Mesenchymal stem cell (in vitro differentiated cells and primary cell): ENCODE results near the gene FAM180A.

Experiments
- DNase-seq: peaks from one replicate; pipeline ENCODE4 v3.0.0-alpha.2; 2013
- H2AFZ ChIP-seq: one replicate; pipeline ENCODE4 v1.6.1; 2013; ENCODE audit warnings: low read depth, mild to moderate bottlenecking, control low read depth, inconsistent platforms, low read length, moderate library complexity
- H2AK5ac ChIP-seq: 2 replicates; pipeline ENCODE4 v1.6.1; 2013; ENCODE audit warnings: low read length, moderate library complexity, mild to moderate bottlenecking, inconsistent platforms; ENCODE audit not compliant: severe bottlenecking
- H2BK120ac ChIP-seq: one replicate; pipeline ENCODE4 v1.6.1; 2013; ENCODE audit warnings: low read depth, mild to moderate bottlenecking, inconsistent platforms, low read length, moderate library complexity
- H2BK12ac ChIP-seq, 2 experiments: one replicate each; pipeline ENCODE4 v1.6.1; 2013; ENCODE audit warnings: inconsistent platforms in 2 of 2, low read length in 2 of 2, mild to moderate bottlenecking in 2 of 2, moderate library complexity in 2 of 2, control low read depth in 1 of 2
- H2BK15ac ChIP-seq: one replicate; pipeline ENCODE4 v1.6.1; 2013; ENCODE audit warnings: mild to moderate bottlenecking, low read depth, inconsistent platforms; ENCODE audit not compliant: poor library complexity, severe bottlenecking
- H2BK5ac ChIP-seq: 2 replicates; pipeline ENCODE4 v1.6.1; 2013; ENCODE audit warnings: low read depth, mild to moderate bottlenecking, low read length, control low read depth, inconsistent platforms; ENCODE audit not compliant: poor library complexity, severe bottlenecking
- H3K14ac ChIP-seq, 2 experiments: one replicate each; pipeline ENCODE4 v1.6.1; 2013; ENCODE audit warnings: inconsistent platforms in 2 of 2, low read length in 2 of 2, control low read depth in 1 of 2, mild to moderate bottlenecking in 1 of 2, moderate library complexity in 1 of 2
- H3K18ac ChIP-seq, 2 experiments: one replicate each; pipeline ENCODE4 v1.6.1; 2013; ENCODE audit warnings: inconsistent platforms in 2 of 2, low read length in 2 of 2, control low read depth in 1 of 2, low read depth in 1 of 2, mild to moderate bottlenecking in 1 of 2
- H3K23ac ChIP-seq, 2 experiments: one replicate each; pipeline ENCODE4 v1.6.1; 2013; ENCODE audit warnings: inconsistent platforms in 2 of 2, low read length in 2 of 2, mild to moderate bottlenecking in 2 of 2, moderate library complexity in 2 of 2, control low read depth in 1 of 2
- H3K27ac ChIP-seq: 2 replicates; pipeline ENCODE4 v1.5.1; 2013; ENCODE audit warnings: mild to moderate bottlenecking, moderate library complexity, low read length, control low read depth, inconsistent platforms; ENCODE audit not compliant: poor library complexity, severe bottlenecking
- H3K27me3 ChIP-seq, 2 experiments: 2 replicates each; pipeline versions ENCODE4 v1.6.1 to v1.7.0; 2013; ENCODE audit warnings: low read length in 2 of 2, mild to moderate bottlenecking in 2 of 2, moderate library complexity in 2 of 2, control low read depth in 1 of 2, inconsistent platforms in 1 of 2; ENCODE audit not compliant: control insufficient read depth in 1 of 2, insufficient read depth in 1 of 2
- H3K36me3 ChIP-seq, 2 experiments: 2 replicates each; pipeline versions ENCODE4 v1.6.1 to v1.7.0; 2013; ENCODE audit warnings: low read length in 2 of 2, control low read depth in 1 of 2, inconsistent platforms in 1 of 2, low read depth in 1 of 2, mild to moderate bottlenecking in 1 of 2; ENCODE audit not compliant: insufficient read depth in 2 of 2, control insufficient read depth in 1 of 2
- H3K4ac ChIP-seq, 2 experiments: one replicate each; pipeline ENCODE4 v1.6.1; 2013; ENCODE audit warnings: inconsistent platforms in 2 of 2, low read length in 2 of 2, mild to moderate bottlenecking in 2 of 2, moderate library complexity in 2 of 2, control low read depth in 1 of 2, low read depth in 1 of 2
- H3K4me1 ChIP-seq: 2 replicates; pipeline ENCODE4 v1.6.1; 2013; ENCODE audit warnings: low read depth, low read length, control low read depth; ENCODE audit not compliant: control insufficient read depth, insufficient read depth
- H3K4me2 ChIP-seq: 2 replicates; pipeline ENCODE4 v1.6.1; 2013; ENCODE audit warnings: low read length, mild to moderate bottlenecking, inconsistent platforms; ENCODE audit not compliant: poor library complexity, severe bottlenecking
- H3K4me3 ChIP-seq, 2 experiments: 2 replicates each; pipeline versions ENCODE4 v1.5.1 to v1.7.0; 2013; ENCODE audit warnings: low read length in 2 of 2, mild to moderate bottlenecking in 2 of 2, control low read depth in 1 of 2, low read depth in 1 of 2; ENCODE audit not compliant: insufficient read depth in 1 of 2
- H3K79me1 ChIP-seq: replicated peaks from 2 replicates; pipeline ENCODE4 v1.6.1; 2013; ENCODE audit warnings: mild to moderate bottlenecking, control low read depth, low read length, inconsistent platforms; ENCODE audit not compliant: poor library complexity, severe bottlenecking
- H3K9ac ChIP-seq: 2 replicates; pipeline ENCODE4 v1.7.0; 2013; ENCODE audit warnings: mild to moderate bottlenecking, low read length, moderate library complexity
- H3K9me3 ChIP-seq: 2 replicates; pipeline ENCODE4 v1.7.0; 2013; ENCODE audit warnings: mild to moderate bottlenecking, low read length; ENCODE audit not compliant: control insufficient read depth
- H4K8ac ChIP-seq: one replicate; pipeline ENCODE4 v1.6.1; 2013; ENCODE audit warnings: inconsistent platforms, mild to moderate bottlenecking, low read length, moderate library complexity
- H4K91ac ChIP-seq: one replicate; pipeline ENCODE4 v1.6.1; 2013; ENCODE audit warnings: mild to moderate bottlenecking, low read length, inconsistent platforms
- WGBS: methylation state at CpG from one replicate; pipeline ENCODE4 v1.1.7; 2013; ENCODE audit warnings: mixed read lengths; 5-methylcytosine and 5-hydroxymethylcytosine counted together

Gene FAM180A

GRCh38 chr7:135745703-135746312, 2.8 kb downstream of the FAM180A start:
- H3K4me2 ChIP-seq = no peak overlapping the region
- H3K18ac ChIP-seq = no peak overlapping the region
- no peak overlapping the region for H3K27ac ChIP-seq
- no peaks in the 10 kb centered on the region for H3K9me3 ChIP-seq
- peak overlapping the region in 1 of 2 experiments; percentile 89 for H3K4me3 ChIP-seq
- H2AFZ ChIP-seq = no peak overlapping the region
- no peak overlapping the region for H2BK120ac ChIP-seq
- no peak overlapping the region for H2BK5ac ChIP-seq
- H3K9ac ChIP-seq = peak overlapping the region; percentile 86
- H4K91ac ChIP-seq = no peak overlapping the region
- no peak overlapping the region for H2AK5ac ChIP-seq
- 77% methylated on average over 7 of the region's 9 CpGs for WGBS
- H4K8ac ChIP-seq = no peak overlapping the region
- no peak overlapping the region for H3K4ac ChIP-seq
- no peak overlapping the region for H3K23ac ChIP-seq
- H3K14ac ChIP-seq = no peak overlapping the region
- peaks cover 0 to 26% of the 10 kb centered on the region in 2 experiments for H3K27me3 ChIP-seq
- peaks cover 0 to 34% of the 10 kb centered on the region in 2 experiments for H3K36me3 ChIP-seq
- H2BK12ac ChIP-seq = no peak overlapping the region
- DNase-seq = peak; percentile 42
- no peaks in the 10 kb centered on the region for H3K4me1 ChIP-seq
- H2BK15ac ChIP-seq = no peak overlapping the region
- H3K79me1 ChIP-seq = no peaks in the 10 kb centered on the region

DNA sequence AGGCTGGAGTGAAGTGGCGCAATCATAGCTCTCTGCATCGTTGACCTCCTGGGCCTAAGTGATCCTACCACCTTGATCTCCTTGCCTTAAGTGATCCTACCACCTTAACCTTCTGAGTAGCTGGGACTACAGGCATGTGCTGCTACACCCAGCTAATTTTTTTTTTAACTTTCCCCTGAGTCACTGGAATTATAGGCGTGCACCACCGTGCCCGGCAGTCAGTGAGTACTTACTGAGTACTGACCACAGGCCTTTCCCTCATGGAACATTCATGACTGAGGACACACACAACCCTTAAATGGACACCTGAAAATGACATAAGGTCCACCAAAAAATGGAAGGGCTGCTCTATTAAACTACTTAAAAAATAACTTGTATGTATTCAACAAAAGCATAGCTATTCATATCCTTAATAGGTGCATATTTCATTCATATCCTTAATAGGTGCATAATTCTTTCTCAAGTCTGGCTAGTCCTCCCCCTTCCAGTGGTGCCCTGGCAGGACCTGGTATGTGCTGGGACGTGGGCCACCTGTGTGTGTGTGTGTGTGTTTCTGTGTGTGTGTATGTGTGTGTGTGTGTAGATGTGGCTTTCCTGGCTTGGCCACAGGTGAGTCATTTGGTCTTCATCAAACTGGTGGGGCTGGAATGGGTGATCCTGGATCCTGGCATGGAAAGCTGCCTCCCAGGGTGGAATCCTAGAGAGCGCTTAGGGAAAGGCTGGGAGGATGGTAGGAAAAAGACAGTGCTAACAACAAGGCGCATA, 3.5 kb downstream of the FAM180A start:
- no peak for DNase-seq
- Histone ChIP-seq H2BK5ac (no peak overlapping the region), H3K36me3 (peaks cover 0 to 41% of the 10 kb centered on the region in 2 experiments), H2BK120ac (no peak overlapping the region), H3K4me1 (no peaks in the 10 kb centered on the region), H2AFZ (no peak overlapping the region), H3K4me3 (peak overlapping the region in 1 of 2 experiments; percentile 89), H3K27me3 (peaks cover 0 to 26% of the 10 kb centered on the region in 2 experiments), H3K27ac (no peak overlapping the region), H3K9ac (peak overlapping the region; percentile 86), H3K9me3 (no peaks in the 10 kb centered on the region), H2BK15ac (no peak overlapping the region), H4K91ac (no peak overlapping the region), H3K79me1 (no peaks in the 10 kb centered on the region), H2BK12ac (no peak overlapping the region), H3K14ac (no peak overlapping the region), H2AK5ac (no peak overlapping the region), H3K4ac (no peak overlapping the region), H3K18ac (no peak overlapping the region), H3K4me2 (no peak overlapping the region), H3K23ac (no peak overlapping the region), H4K8ac (no peak overlapping the region)
- 87% methylated on average over 8 of the region's 8 CpGs for WGBS

DNA sequence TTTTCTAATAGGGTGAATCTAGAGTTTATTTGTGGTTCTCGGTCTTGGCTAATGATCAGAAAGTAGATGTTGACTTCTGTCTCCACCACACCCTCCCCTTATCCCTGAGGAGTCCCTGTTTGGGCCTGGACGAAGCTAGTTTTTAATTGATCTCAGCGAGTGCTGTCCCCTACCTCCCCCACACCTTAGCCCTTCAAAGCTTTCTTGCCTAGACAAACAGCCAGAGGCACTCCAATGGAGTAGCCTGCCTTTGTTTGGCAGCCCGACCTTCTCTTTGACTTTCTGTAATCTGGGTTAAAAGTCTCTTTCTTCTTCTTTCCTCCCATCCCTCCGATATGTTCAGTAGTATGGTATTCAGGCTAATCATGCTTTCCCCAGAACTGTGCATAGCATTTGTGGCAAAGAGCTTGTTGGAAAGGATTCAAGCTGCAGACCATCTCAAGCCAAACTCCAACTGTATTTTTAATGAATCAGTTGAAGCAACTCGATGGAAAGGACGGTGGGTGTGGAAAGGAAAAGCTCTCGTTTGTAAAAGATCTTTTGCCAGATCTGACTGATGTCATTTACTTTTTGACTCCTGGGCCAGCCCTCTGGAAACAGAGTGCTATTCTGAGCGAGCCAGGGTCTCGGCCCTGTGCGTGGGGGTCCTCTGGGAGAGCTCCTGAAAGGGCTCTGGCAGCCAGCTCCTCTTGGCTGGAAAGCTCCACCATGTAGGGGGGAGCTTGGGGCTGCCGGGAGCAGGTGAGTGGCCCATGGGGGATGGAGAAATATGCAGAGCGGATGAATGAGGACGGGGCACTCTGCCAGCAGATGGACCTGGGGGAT, 4.5 kb downstream of the FAM180A start:
- H2BK5ac ChIP-seq = no peak overlapping the region

GRCh38 chr7:135742371-135742770, 6.2 kb downstream of the FAM180A start:
- H2BK5ac ChIP-seq = no peak overlapping the region
- WGBS = 88% methylated on average over 4 of the region's 4 CpGs
- H2BK15ac ChIP-seq = no peak overlapping the region
- H3K23ac ChIP-seq = no peak overlapping the region
- no peak overlapping the region for H2BK120ac ChIP-seq
- H3K36me3 ChIP-seq = peaks cover 0 to 61% of the 10 kb centered on the region in 2 experiments
- H3K4ac ChIP-seq = no peak overlapping the region
- H2AFZ ChIP-seq = no peak overlapping the region
- no peaks in the 10 kb centered on the region for H3K4me1 ChIP-seq
- H3K18ac ChIP-seq = no peak overlapping the region
- peak overlapping the region; percentile 56 for H3K9ac ChIP-seq
- no peak overlapping the region for H3K14ac ChIP-seq
- peaks cover 0 to 24% of the 10 kb centered on the region in 2 experiments for H3K27me3 ChIP-seq
- no peak overlapping the region for H4K91ac ChIP-seq
- no peak for DNase-seq
- H2BK12ac ChIP-seq = no peak overlapping the region
- no peaks in the 10 kb centered on the region for H3K79me1 ChIP-seq
- H3K4me3 ChIP-seq = peak overlapping the region in 1 of 2 experiments; percentile 48
- H3K27ac ChIP-seq = no peak overlapping the region
- no peak overlapping the region for H4K8ac ChIP-seq
- H2AK5ac ChIP-seq = no peak overlapping the region
- no peaks in the 10 kb centered on the region for H3K9me3 ChIP-seq
- H3K4me2 ChIP-seq = no peak overlapping the region

More for the DNA sequence above, 4.5 kb downstream of the FAM180A start:
- Histone ChIP-seq H3K4ac (no peak overlapping the region), H3K18ac (no peak overlapping the region), H2BK12ac (no peak overlapping the region), H3K36me3 (peaks cover 0 to 47% of the 10 kb centered on the region in 2 experiments), H3K27me3 (peaks cover 0 to 31% of the 10 kb centered on the region in 2 experiments), H4K8ac (no peak overlapping the region), H3K9ac (peak overlapping the region; percentile 86), H3K4me2 (no peak overlapping the region), H2AK5ac (no peak overlapping the region), H3K4me3 (peak overlapping the region in 1 of 2 experiments; percentile 89), H2BK15ac (no peak overlapping the region), H3K27ac (no peak overlapping the region), H3K9me3 (no peaks in the 10 kb centered on the region), H3K23ac (no peak overlapping the region), H2BK120ac (no peak overlapping the region), H3K79me1 (no peaks in the 10 kb centered on the region), H2AFZ (no peak overlapping the region), H3K14ac (no peak overlapping the region), H4K91ac (no peak overlapping the region), H3K4me1 (no peaks in the 10 kb centered on the region)
- DNase-seq = no peak
- 88% methylated on average over 12 of the region's 14 CpGs for WGBS
